Measurements from ENCODE around the gene MNX1. TPM values are rescaled to one million over a fixed set of nuclear protein-coding genes. Genes with fewer than 3 reads are reported as not detected.

MNX1 gene
- total RNA-seq, 1 donor from 2014 or later = not detected

DNA sequence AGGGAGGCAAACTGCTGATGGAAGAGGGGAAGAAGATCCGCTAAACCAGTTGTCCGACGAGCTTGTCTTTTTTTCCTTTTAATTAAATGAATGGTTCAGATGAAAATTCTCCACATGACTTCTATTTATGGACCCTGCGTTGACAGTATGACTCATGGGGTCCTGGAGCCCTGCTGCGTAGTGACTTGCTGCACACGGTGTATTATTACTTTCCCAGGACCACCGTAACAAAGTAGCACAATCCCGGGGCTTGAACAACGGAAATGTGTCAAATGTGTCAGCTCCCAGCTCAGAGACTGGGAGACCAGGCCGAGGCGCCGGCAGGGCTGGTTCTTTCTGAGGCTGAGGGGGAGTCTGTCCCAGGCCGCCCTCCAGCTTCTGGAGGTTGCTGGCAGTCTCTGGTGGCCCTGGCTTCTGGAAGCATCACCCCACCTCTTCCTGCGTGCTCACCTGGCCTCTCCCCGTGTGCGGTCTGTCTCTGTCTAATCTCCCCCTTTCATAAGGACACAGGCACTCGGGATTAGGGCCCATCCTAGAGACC lies 33.8 kb upstream of the MNX1 start:
- FAIRE-seq = no peak
- Histone ChIP-seq H3K4me3 (ENCODE audit: low read depth, low read length) (no peak overlapping the region), H3K36me3 (ENCODE audit: control insufficient read depth, insufficient read depth, low read length) (no peaks in the 10 kb centered on the region), H3K27me3 (ENCODE audit: control insufficient read depth, insufficient read depth, low read length) (no peaks in the 10 kb centered on the region)
- no peak for DNase-seq (ENCODE audit: low read depth)
- TF ChIP-seq, protein P1, sequence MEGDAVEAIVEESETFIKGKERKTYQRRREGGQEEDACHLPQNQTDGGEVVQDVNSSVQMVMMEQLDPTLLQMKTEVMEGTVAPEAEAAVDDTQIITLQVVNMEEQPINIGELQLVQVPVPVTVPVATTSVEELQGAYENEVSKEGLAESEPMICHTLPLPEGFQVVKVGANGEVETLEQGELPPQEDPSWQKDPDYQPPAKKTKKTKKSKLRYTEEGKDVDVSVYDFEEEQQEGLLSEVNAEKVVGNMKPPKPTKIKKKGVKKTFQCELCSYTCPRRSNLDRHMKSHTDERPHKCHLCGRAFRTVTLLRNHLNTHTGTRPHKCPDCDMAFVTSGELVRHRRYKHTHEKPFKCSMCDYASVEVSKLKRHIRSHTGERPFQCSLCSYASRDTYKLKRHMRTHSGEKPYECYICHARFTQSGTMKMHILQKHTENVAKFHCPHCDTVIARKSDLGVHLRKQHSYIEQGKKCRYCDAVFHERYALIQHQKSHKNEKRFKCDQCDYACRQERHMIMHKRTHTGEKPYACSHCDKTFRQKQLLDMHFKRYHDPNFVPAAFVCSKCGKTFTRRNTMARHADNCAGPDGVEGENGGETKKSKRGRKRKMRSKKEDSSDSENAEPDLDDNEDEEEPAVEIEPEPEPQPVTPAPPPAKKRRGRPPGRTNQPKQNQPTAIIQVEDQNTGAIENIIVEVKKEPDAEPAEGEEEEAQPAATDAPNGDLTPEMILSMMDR (IDR thresholded peaks at IDR 0.05; ENCODE audit: insufficient read depth, low read length, severe bottlenecking) = no peak

GRCh38 chr7:157043745-157044144 lies 33.3 kb upstream of the MNX1 start:
- Histone ChIP-seq H3K36me3 (ENCODE audit: control insufficient read depth, insufficient read depth, low read length) (no peaks in the 10 kb centered on the region), H3K27me3 (ENCODE audit: control insufficient read depth, insufficient read depth, low read length) (no peaks in the 10 kb centered on the region), H3K4me3 (ENCODE audit: low read depth, low read length) (no peak overlapping the region)
- no peak for DNase-seq (ENCODE audit: low read depth)
- TF ChIP-seq, protein P1 (IDR thresholded peaks at IDR 0.05; ENCODE audit: insufficient read depth, low read length, severe bottlenecking) = no peak
- no peak for FAIRE-seq

- no peaks in the 10 kb centered on the region for H3K36me3 ChIP-seq (ENCODE audit: control insufficient read depth, insufficient read depth, low read length)
- TF ChIP-seq, protein P1 (IDR thresholded peaks at IDR 0.05; ENCODE audit: insufficient read depth, low read length, severe bottlenecking) = no peak
- no peak overlapping the region for H3K4me3 ChIP-seq (ENCODE audit: low read depth, low read length)
- peaks cover 1% of the 10 kb centered on the region for H3K27me3 ChIP-seq (ENCODE audit: control insufficient read depth, insufficient read depth, low read length)
- DNase-seq (ENCODE audit: low read depth) (no peak), FAIRE-seq (no peak)
Observed at GRCh38 chr7:157041514-157042277, 31.2 kb upstream of the MNX1 start.

GRCh38 chr7:157041004-157041403 lies 30.5 kb upstream of the MNX1 start:
- no peak for DNase-seq (ENCODE audit: low read depth)
- Histone ChIP-seq H3K27me3 (ENCODE audit: control insufficient read depth, insufficient read depth, low read length) (peaks cover 2% of the 10 kb centered on the region), H3K36me3 (ENCODE audit: control insufficient read depth, insufficient read depth, low read length) (no peaks in the 10 kb centered on the region), H3K4me3 (ENCODE audit: low read depth, low read length) (no peak overlapping the region)
- FAIRE-seq = no peak
- TF ChIP-seq, protein P1 (IDR thresholded peaks at IDR 0.05; ENCODE audit: insufficient read depth, low read length, severe bottlenecking) = no peak

DNA sequence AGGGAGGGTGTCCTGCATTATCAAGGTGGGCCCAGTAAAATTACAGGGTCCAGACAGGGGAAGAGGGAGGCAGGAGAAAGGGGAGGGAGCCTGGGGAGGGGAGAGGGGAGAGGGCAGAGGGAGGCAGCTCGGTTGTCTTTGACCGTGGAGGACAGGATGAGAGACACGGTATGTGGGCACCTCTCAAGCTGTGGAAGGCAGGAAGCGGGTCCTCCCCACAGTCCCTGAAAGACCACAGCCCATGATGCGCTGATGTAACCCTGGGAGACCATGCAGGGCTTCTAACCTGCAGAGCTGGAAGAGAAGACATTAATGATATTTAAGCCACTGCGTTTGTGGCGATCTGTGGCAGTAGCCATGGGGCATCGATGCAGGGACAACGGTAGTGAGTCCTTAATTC lies 27.2 kb upstream of the MNX1 start:
- no peaks in the 10 kb centered on the region for H3K36me3 ChIP-seq (ENCODE audit: control insufficient read depth, insufficient read depth, low read length)
- DNase-seq (ENCODE audit: low read depth) = no peak
- FAIRE-seq = no peak
- no peak overlapping the region for H3K4me3 ChIP-seq (ENCODE audit: low read depth, low read length)
- TF ChIP-seq, protein P1 (IDR thresholded peaks at IDR 0.05; ENCODE audit: insufficient read depth, low read length, severe bottlenecking) = no peak
- peaks cover 2% of the 10 kb centered on the region for H3K27me3 ChIP-seq (ENCODE audit: control insufficient read depth, insufficient read depth, low read length)
